Measurements from ENCODE around the gene BRMS1L.

GRCh38 chr14:35910191-35910590 lies 84.1 kb downstream of the BRMS1L start:
- TF ChIP-seq CTCF (conservative IDR thresholded peaks at IDR 0.05; ENCODE audit: low read length) = no peak
- TF ChIP-seq EZH2phosphoT487 (IDR thresholded peaks at IDR 0.05; ENCODE audit: borderline replicate concordance) = no peak

All from Loucy (cell line).